ENCODE data around the gene ADGRD2. TPM values are rescaled to one million over a fixed set of nuclear protein-coding genes. Genes with fewer than 3 reads are reported as not detected.

Gene ADGRD2
- total RNA-seq, 1 experiment from 2014 or later: not detected

DNA sequence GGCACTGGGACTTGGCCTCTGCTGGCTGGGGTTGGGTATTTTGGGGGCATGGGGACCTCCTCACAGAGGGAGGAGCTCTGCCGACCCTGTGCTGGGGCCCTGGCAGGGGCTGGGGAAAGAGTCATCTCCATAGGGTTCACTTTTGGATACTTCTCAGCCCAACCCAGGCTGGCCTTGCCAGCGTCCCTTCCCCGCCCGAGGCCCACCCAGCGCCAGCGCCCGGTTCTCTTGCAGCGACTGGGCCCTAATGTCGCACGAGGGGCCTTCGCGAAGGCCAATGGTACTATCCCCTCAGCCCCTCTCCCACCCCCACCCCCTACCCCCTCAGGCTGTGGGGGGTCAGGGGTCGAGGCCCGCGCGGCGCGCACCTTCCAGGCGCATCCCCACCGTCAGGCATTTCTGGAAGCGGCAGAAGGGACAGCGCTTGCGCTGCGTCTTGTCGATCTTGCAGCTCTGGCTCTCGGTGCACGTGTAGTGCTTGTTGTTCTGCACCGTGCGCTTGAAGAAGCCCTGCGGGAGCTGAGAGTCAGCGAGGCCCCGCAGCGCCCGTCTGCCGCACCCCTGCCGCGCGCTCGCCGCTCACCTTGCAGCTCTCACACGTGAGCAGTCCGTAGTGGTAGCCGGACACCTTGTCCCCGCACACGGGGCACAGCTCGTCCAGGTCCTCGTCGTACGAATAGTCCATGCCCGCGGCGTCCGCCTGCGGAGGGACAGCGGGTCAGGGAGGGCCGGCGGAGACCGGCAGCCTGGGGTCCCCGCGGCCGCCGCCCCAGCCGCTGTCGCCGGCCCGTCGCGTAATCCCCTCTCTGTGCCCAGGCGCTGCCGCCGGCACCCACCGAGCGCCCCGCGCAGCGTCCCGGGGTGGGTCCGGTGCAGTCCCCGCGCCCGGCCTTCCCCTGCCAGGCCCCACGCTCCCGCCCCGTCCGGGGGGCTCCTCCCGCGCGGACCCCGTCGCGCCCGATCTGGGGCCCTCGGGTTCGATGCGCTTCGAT, 52.8 kb downstream of the ADGRD2 start:
- Histone ChIP-seq H3K36me3 (ENCODE audit: insufficient read depth, low read length, poor library complexity, severe bottlenecking) (no peaks in the 10 kb centered on the region), H3K27me3 (replicated peaks; ENCODE audit: insufficient read depth, low read depth, low read length, poor library complexity) (peaks cover 53% of the 10 kb centered on the region), H3K9me3 (ENCODE audit: low read depth, low read length, poor library complexity, severe bottlenecking) (no peaks in the 10 kb centered on the region), H3K27ac (ENCODE audit: low read depth, low read length, poor library complexity, severe bottlenecking) (no peak overlapping the region), H3K4me1 (ENCODE audit: insufficient read depth, low read length, poor library complexity, severe bottlenecking) (peaks cover 9% of the 10 kb centered on the region), H3K4me3 (ENCODE audit: low read depth, low read length, poor library complexity, severe bottlenecking) (no peak overlapping the region)
- TF ChIP-seq, protein P1, sequence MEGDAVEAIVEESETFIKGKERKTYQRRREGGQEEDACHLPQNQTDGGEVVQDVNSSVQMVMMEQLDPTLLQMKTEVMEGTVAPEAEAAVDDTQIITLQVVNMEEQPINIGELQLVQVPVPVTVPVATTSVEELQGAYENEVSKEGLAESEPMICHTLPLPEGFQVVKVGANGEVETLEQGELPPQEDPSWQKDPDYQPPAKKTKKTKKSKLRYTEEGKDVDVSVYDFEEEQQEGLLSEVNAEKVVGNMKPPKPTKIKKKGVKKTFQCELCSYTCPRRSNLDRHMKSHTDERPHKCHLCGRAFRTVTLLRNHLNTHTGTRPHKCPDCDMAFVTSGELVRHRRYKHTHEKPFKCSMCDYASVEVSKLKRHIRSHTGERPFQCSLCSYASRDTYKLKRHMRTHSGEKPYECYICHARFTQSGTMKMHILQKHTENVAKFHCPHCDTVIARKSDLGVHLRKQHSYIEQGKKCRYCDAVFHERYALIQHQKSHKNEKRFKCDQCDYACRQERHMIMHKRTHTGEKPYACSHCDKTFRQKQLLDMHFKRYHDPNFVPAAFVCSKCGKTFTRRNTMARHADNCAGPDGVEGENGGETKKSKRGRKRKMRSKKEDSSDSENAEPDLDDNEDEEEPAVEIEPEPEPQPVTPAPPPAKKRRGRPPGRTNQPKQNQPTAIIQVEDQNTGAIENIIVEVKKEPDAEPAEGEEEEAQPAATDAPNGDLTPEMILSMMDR (conservative IDR thresholded peaks at IDR 0.05; ENCODE audit: low read depth, low read length): no peak
- TF ChIP-seq EZH2 (IDR thresholded peaks at IDR 0.05; ENCODE audit: borderline replicate concordance, low read depth, low read length, poor library complexity, severe bottlenecking): no peak
- no peak for DNase-seq (ENCODE audit: low spot score)
- no TSS peak for BruUV-seq (replicated peaks)
- ChIA-PET CTCF (no interaction called here), POLR2A (ENCODE audit: low non-redundant PET) (no interaction called here)
- intact Hi-C loops (cut with micrococcal nuclease; ENCODE audit: unreplicated experiment): no loop called here

DNA sequence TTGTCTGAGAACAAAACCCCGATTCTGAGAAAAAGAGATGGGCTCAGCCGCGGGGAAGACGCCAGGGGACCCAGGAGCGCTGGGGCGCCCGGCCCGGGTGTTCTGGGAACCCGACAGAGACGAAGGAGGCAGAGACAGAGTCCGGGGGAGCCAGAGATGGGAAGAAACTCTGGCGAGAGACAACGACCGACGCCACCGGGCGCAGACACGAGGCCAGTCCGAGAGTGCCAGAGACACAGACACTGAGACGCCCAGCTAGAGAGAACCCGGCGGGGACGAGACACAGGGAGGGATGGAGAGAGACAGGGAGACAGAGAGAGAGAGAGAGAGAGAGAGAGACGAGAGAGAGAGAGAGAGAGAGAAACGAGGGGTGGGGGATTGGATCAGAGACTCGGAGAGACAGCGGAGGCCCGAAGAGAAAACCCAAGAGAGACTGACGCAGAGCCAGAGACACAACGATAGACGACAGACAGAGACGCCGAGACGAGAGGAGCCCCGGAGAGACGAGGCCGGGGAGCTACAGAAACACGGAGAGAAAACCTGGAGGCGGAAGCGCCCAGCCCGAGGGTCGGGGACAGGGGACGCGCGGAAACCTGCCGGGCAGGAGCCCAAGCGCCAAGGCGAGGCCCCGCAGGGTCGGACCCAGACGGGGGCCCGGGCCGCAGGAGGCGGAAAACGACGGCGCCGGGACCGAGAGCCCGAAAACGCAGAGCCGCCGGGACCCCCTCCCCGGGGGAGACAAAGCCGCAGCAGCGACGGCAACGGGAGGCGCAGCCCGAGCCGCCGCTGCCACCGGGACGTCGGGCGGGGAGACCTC, 53.7 kb downstream of the ADGRD2 start:
- H3K36me3 ChIP-seq (ENCODE audit: insufficient read depth, low read length, poor library complexity, severe bottlenecking): no peaks in the 10 kb centered on the region
- no TSS peak for BruUV-seq (replicated peaks)
- CTCF ChIA-PET: no interaction called here
- peak; percentile 17 for DNase-seq (ENCODE audit: low spot score)
- peaks cover 9% of the 10 kb centered on the region for H3K4me1 ChIP-seq (ENCODE audit: insufficient read depth, low read length, poor library complexity, severe bottlenecking)
- POLR2A ChIA-PET (ENCODE audit: low non-redundant PET): no interaction called here
- no peaks in the 10 kb centered on the region for H3K9me3 ChIP-seq (ENCODE audit: low read depth, low read length, poor library complexity, severe bottlenecking)
- peak overlapping the region; percentile 27 for H3K4me3 ChIP-seq (ENCODE audit: low read depth, low read length, poor library complexity, severe bottlenecking)
- H3K27ac ChIP-seq (ENCODE audit: low read depth, low read length, poor library complexity, severe bottlenecking): no peak overlapping the region
- TF ChIP-seq, protein P1 (conservative IDR thresholded peaks at IDR 0.05; ENCODE audit: low read depth, low read length): no peak
- TF ChIP-seq EZH2 (IDR thresholded peaks at IDR 0.05; ENCODE audit: borderline replicate concordance, low read depth, low read length, poor library complexity, severe bottlenecking): peak; percentile 100
- intact Hi-C loops (cut with micrococcal nuclease; ENCODE audit: unreplicated experiment): no loop called here
- peaks cover 53% of the 10 kb centered on the region for H3K27me3 ChIP-seq (replicated peaks; ENCODE audit: insufficient read depth, low read depth, low read length, poor library complexity)

DNA sequence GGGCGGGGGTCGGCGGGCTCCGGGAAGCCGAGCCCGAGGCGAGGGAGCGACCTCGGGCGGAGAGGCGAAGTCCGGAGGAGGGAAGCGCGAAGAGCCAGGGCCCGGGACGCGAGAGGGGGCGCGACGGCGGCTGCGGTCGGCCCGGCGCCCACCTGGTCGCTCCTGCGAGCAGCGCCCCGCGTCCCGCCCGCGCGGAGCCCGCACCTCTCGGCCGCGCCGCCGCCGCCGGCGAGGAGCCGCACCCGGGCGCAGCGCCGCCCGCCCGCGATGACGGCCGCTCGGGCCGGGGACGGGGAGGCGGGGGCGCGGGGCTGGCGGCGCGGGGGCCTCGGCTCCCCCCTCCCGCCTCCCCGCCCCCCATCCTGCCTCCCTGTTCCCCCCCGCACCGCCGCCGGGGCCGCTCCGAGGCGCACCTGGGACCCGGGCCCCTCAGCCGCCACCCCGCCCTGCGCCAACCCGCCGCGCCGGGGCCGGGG, 54.3 kb downstream of the ADGRD2 start:
- intact Hi-C loops (cut with micrococcal nuclease; ENCODE audit: unreplicated experiment): no loop called here
- BruUV-seq (replicated peaks): no TSS peak
- ChIA-PET POLR2A (ENCODE audit: low non-redundant PET) (no interaction called here), CTCF (no interaction called here)
- Histone ChIP-seq H3K27me3 (replicated peaks; ENCODE audit: insufficient read depth, low read depth, low read length, poor library complexity) (peaks cover 53% of the 10 kb centered on the region), H3K4me1 (ENCODE audit: insufficient read depth, low read length, poor library complexity, severe bottlenecking) (peaks cover 9% of the 10 kb centered on the region), H3K36me3 (ENCODE audit: insufficient read depth, low read length, poor library complexity, severe bottlenecking) (no peaks in the 10 kb centered on the region), H3K9me3 (ENCODE audit: low read depth, low read length, poor library complexity, severe bottlenecking) (no peaks in the 10 kb centered on the region), H3K27ac (ENCODE audit: low read depth, low read length, poor library complexity, severe bottlenecking) (no peak overlapping the region), H3K4me3 (ENCODE audit: low read depth, low read length, poor library complexity, severe bottlenecking) (peak overlapping the region; percentile 27)
- TF ChIP-seq, protein P1 (conservative IDR thresholded peaks at IDR 0.05; ENCODE audit: low read depth, low read length): no peak
- no peak for TF ChIP-seq EZH2 (IDR thresholded peaks at IDR 0.05; ENCODE audit: borderline replicate concordance, low read depth, low read length, poor library complexity, severe bottlenecking)
- DNase-seq (ENCODE audit: low spot score): no peak

All from A673 (cell line).